Epidermal melanocyte (primary cell): ENCODE data around the gene ARHGAP22.

ENCODE experiments used
- DNase-seq: peaks from one replicate; pipeline ENCODE4 v3.0.0; 2011; ENCODE audit warnings: low spot score; ENCODE audit not compliant: insufficient read length

Gene ARHGAP22

GRCh38 chr10:48535416-48536155 lies 69.3 kb downstream of the ARHGAP22 start:
- no peak for DNase-seq

GRCh38 chr10:48533951-48534720 lies 70.7 kb downstream of the ARHGAP22 start:
- DNase-seq: no peak

- no peak for DNase-seq
Observed at GRCh38 chr10:48533540-48533939, 71.3 kb downstream of the ARHGAP22 start.

GRCh38 chr10:48531486-48531885 lies 73.4 kb downstream of the ARHGAP22 start:
- DNase-seq: no peak

- DNase-seq: no peak
Observed at GRCh38 chr10:48529331-48529730, 75.5 kb downstream of the ARHGAP22 start.

GRCh38 chr10:48527756-48528155 lies 77.1 kb downstream of the ARHGAP22 start:
- DNase-seq: no peak

- DNase-seq: no peak
Observed at GRCh38 chr10:48526846-48527505, 77.9 kb downstream of the ARHGAP22 start.

- DNase-seq: peak; percentile 55
Observed at GRCh38 chr10:48526011-48526821, 78.7 kb downstream of the ARHGAP22 start.

- DNase-seq: no peak
Observed at GRCh38 chr10:48525113-48525512, 79.8 kb downstream of the ARHGAP22 start.

- DNase-seq: no peak
Observed at GRCh38 chr10:48523820-48524758, 80.8 kb downstream of the ARHGAP22 start.

GRCh38 chr10:48523212-48523819 lies 81.6 kb downstream of the ARHGAP22 start:
- peak; percentile 46 for DNase-seq

GRCh38 chr10:48522011-48522765 lies 82.7 kb downstream of the ARHGAP22 start:
- no peak for DNase-seq

GRCh38 chr10:48520594-48520993 lies 84.3 kb downstream of the ARHGAP22 start:
- DNase-seq: no peak

- DNase-seq: no peak
Observed at GRCh38 chr10:48520184-48520506, 84.7 kb downstream of the ARHGAP22 start.

- DNase-seq: no peak
Observed at GRCh38 chr10:48519481-48520183, 85.2 kb downstream of the ARHGAP22 start.

- no peak for DNase-seq
Observed at GRCh38 chr10:48518986-48519385, 85.9 kb downstream of the ARHGAP22 start.

GRCh38 chr10:48517911-48518811 lies 86.7 kb downstream of the ARHGAP22 start:
- DNase-seq: no peak

- DNase-seq: no peak
Observed at GRCh38 chr10:48517482-48517881, 87.4 kb downstream of the ARHGAP22 start.
